HG02938 (cell line): ENCODE measurements around the gene MRPL41.
"Not testable (repeated sequence)": the region's sequence is repeated elsewhere in the genome, so short reads cannot be mapped to it uniquely, and the experiment has no call there.

ENCODE experiments used
- ATAC-seq: cut with Tn5 transposase; IDR thresholded peaks from one replicate; pipeline ENCODE4 v1.9.1; 2021; ENCODE audit warnings: mild to moderate bottlenecking, moderate library complexity; ENCODE audit not compliant: unreplicated experiment

The MRPL41 gene

GRCh38 chr9:137550958-137551263, 768 bp upstream of the MRPL41 start:
- not testable (repeated sequence) for ATAC-seq

- ATAC-seq, result peak; percentile 17
Measured at GRCh38 chr9:137552022-137552768, 516 bp downstream of the MRPL41 start.

- ATAC-seq, result not testable (repeated sequence)
Measured at GRCh38 chr9:137553654-137554053, 2.0 kb downstream of the MRPL41 start.

GRCh38 chr9:137554349-137554748, 2.7 kb downstream of the MRPL41 start:
- no peak for ATAC-seq

- ATAC-seq, result no peak
Measured at GRCh38 chr9:137555179-137555578, 3.5 kb downstream of the MRPL41 start.

- ATAC-seq, result no peak
Measured at GRCh38 chr9:137556069-137556838, 4.6 kb downstream of the MRPL41 start.

- ATAC-seq, result no peak
Measured at GRCh38 chr9:137558127-137558526, 6.4 kb downstream of the MRPL41 start.

- no peak for ATAC-seq
Measured at GRCh38 chr9:137564134-137564533, 12.5 kb downstream of the MRPL41 start.

- ATAC-seq, result no peak
Measured at GRCh38 chr9:137564817-137565411, 13.2 kb downstream of the MRPL41 start.

GRCh38 chr9:137568445-137568844, 16.8 kb downstream of the MRPL41 start:
- ATAC-seq, result not testable (repeated sequence)

- no peak for ATAC-seq
Measured at GRCh38 chr9:137569609-137570203, 18.0 kb downstream of the MRPL41 start.

GRCh38 chr9:137570566-137570965, 18.9 kb downstream of the MRPL41 start:
- ATAC-seq, result no peak

- ATAC-seq, result no peak
Measured at GRCh38 chr9:137574192-137574591, 22.5 kb downstream of the MRPL41 start.

GRCh38 chr9:137575364-137575715, 23.7 kb downstream of the MRPL41 start:
- no peak for ATAC-seq

GRCh38 chr9:137575716-137576411, 24.2 kb downstream of the MRPL41 start:
- ATAC-seq, result no peak

GRCh38 chr9:137578518-137579258, 27.0 kb downstream of the MRPL41 start, which contains the start of gene DPH7:
DPH7 (minus strand) TSS chr9:137578925; CDS start chr9:137578777, 148 bp downstream.
- peak; percentile 74 for ATAC-seq

- ATAC-seq, result no peak
Measured at GRCh38 chr9:137579259-137579604, 27.6 kb downstream of the MRPL41 start.

GRCh38 chr9:137580209-137580953, 28.7 kb downstream of the MRPL41 start:
- no peak for ATAC-seq

GRCh38 chr9:137580954-137581322, 29.3 kb downstream of the MRPL41 start:
- ATAC-seq, result no peak
